ENCODE results near the gene TMEM121B. TPM values are rescaled to one million over a fixed set of nuclear protein-coding genes. Genes with fewer than 3 reads are reported as not detected.

Gene TMEM121B
- total RNA-seq, 1 experiment from 2014 or later = 0.05 TPM

DNA sequence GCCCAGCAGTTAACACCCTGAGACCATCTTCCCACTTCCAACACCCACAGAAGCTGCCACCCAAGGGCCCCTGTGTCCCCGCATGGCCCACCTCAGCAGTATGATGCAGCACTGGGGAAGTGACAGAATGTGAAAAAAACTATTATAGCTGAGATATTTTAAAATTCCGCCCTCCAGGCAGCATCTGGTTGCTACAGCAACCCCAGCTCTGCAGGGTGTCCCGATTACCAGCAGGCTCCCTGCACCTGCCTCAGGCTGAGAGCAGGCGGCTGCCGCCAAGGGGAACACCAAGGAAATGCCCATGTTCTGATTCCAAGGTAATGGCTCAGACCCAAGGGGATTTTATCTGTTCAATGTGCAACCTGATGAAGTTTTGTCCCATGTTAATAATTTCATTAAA lies 10.5 kb upstream of the TMEM121B start:
- no peaks in the 10 kb centered on the region for H3K36me3 ChIP-seq
- no peak for DNase-seq (ENCODE audit: low read depth in 1 of 2, low spot score in 2 of 2)
- H3K4me3 ChIP-seq = no peak overlapping the region
- H3K4me1 ChIP-seq (replicated peaks) = no peaks in the 10 kb centered on the region
- H3K27ac ChIP-seq = no peak overlapping the region
- no peaks in the 10 kb centered on the region for H3K9me3 ChIP-seq (replicated peaks)
- no peaks in the 10 kb centered on the region; the same call in 1 of the 2 replicates for H3K27me3 ChIP-seq (replicated peaks)

DNA sequence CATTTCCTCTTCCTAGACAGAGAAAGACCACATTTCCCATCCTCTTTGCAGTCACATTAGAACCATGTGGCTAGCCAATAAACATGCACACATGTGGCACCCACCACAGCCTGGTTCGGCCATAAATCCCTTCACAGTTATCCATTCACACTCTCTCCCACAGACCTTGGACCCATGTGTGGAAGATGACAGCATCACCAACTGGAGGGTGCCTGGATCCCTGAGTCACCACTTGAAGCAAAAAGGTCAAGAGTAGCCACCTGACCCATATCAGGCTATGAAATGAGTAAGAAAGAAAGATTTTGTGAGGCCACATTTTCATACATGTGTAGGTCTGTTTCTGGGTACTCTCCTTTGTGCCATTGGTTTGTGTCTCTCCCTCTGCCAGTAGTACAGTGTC lies 9.0 kb upstream of the TMEM121B start:
- no peak overlapping the region for H3K4me3 ChIP-seq
- no peaks in the 10 kb centered on the region for H3K4me1 ChIP-seq (replicated peaks)
- no peak overlapping the region for H3K27ac ChIP-seq
- no peak for DNase-seq (ENCODE audit: low read depth in 1 of 2, low spot score in 2 of 2)
- H3K27me3 ChIP-seq (replicated peaks) = no peaks in the 10 kb centered on the region; the same call in 1 of the 2 replicates
- no peaks in the 10 kb centered on the region for H3K9me3 ChIP-seq (replicated peaks)
- no peaks in the 10 kb centered on the region for H3K36me3 ChIP-seq

DNA sequence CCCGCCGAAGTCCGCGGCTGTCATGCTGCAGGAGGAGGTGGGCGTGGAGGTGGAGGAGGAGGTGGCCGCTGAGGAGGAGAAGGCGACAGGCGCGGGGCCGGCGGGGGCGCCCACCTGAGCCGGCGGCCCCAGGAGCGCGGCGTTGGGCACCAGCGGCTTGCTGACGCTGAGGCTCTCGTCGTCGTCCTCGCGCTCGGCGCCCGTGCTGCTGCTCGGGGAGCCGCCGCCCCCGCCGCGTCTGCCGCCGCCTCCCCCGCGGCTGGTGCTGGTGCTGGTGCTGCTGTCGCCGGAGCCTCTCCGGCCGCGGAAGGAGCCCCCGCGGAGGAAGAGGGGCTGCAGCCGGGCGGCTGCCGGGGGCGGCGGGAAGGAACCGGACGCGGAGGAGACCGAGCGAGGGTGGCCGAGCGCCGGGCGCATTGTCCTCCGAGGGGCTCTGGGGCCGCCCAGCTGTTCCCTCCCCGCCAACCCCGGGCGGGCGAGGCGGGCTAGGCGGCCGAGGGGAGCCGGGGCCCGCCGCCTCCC lies 388 bp downstream of the TMEM121B start:
- DNase-seq (ENCODE audit: low read depth in 1 of 2, low spot score in 2 of 2) = no peak
- peaks cover 15% of the 10 kb centered on the region for H3K4me1 ChIP-seq (replicated peaks)
- no peaks in the 10 kb centered on the region for H3K36me3 ChIP-seq
- peaks cover 41% of the 10 kb centered on the region for H3K27me3 ChIP-seq (replicated peaks)
- H3K27ac ChIP-seq = no peak overlapping the region
- peak overlapping the region; percentile 35 for H3K4me3 ChIP-seq
- H3K9me3 ChIP-seq (replicated peaks) = 0 out of 2 replicates have a peak, but pooled peaks cover 2% of the 10 kb centered on the region

GRCh38 chr22:17120281-17120680 lies 879 bp downstream of the TMEM121B start:
- no peak for DNase-seq (ENCODE audit: low read depth in 1 of 2, low spot score in 2 of 2)
- peaks cover 41% of the 10 kb centered on the region for H3K27me3 ChIP-seq (replicated peaks)
- 0 out of 2 replicates have a peak, but pooled peaks cover 2% of the 10 kb centered on the region for H3K9me3 ChIP-seq (replicated peaks)
- no peak overlapping the region for H3K27ac ChIP-seq
- H3K4me1 ChIP-seq (replicated peaks) = peaks cover 15% of the 10 kb centered on the region
- H3K4me3 ChIP-seq = 0 out of 2 replicates have a peak overlapping the region, but pooled peaks have one; percentile 35
- no peaks in the 10 kb centered on the region for H3K36me3 ChIP-seq

GRCh38 chr22:17119481-17120202 lies 1.5 kb downstream of the TMEM121B start:
- Histone ChIP-seq H3K4me3 (no peak overlapping the region), H3K4me1 (replicated peaks) (peaks cover 15% of the 10 kb centered on the region), H3K27ac (no peak overlapping the region), H3K36me3 (no peaks in the 10 kb centered on the region), H3K27me3 (replicated peaks) (peaks cover 39% of the 10 kb centered on the region), H3K9me3 (replicated peaks) (0 out of 2 replicates have a peak, but pooled peaks cover 2% of the 10 kb centered on the region)
- DNase-seq (ENCODE audit: low read depth in 1 of 2, low spot score in 2 of 2) = no peak

- Histone ChIP-seq H3K36me3 (no peaks in the 10 kb centered on the region), H3K27ac (no peak overlapping the region), H3K4me3 (no peak overlapping the region), H3K4me1 (replicated peaks) (peaks cover 15% of the 10 kb centered on the region), H3K9me3 (replicated peaks) (0 out of 2 replicates have a peak, but pooled peaks cover 2% of the 10 kb centered on the region), H3K27me3 (replicated peaks) (peaks cover 28% of the 10 kb centered on the region)
- DNase-seq (ENCODE audit: low read depth in 1 of 2, low spot score in 2 of 2) = no peak
Observed at GRCh38 chr22:17118342-17118741, 2.8 kb downstream of the TMEM121B start.

- H3K27me3 ChIP-seq (replicated peaks) = peaks cover 27% of the 10 kb centered on the region
- no peak overlapping the region for H3K4me3 ChIP-seq
- H3K27ac ChIP-seq = no peak overlapping the region
- no peak for DNase-seq (ENCODE audit: low read depth in 1 of 2, low spot score in 2 of 2)
- no peaks in the 10 kb centered on the region for H3K36me3 ChIP-seq
- 0 out of 2 replicates have a peak, but pooled peaks cover 2% of the 10 kb centered on the region for H3K9me3 ChIP-seq (replicated peaks)
- H3K4me1 ChIP-seq (replicated peaks) = peaks cover 15% of the 10 kb centered on the region
Observed at GRCh38 chr22:17117890-17118289, 3.3 kb downstream of the TMEM121B start.

DNA sequence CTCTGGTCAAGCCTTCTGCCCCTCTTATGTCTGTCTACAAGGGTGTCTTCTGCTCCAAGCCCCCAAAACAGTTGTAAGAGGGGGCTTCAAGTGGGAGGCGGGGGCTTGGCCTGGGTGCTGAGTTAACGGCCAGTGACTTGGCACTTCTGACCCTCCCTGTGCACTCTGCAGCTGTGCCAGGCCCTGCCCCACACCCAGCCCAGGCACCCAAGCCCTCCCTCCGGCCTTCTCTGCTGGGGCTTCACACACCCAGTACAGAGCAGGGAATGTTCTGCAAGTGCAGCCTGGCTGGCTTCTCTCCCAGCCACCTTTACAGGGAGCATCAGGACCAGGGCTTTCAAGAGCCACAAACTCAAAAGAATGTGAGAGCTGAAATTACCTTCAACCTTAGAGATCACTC lies 3.8 kb downstream of the TMEM121B start:
- no peak for DNase-seq (ENCODE audit: low read depth in 1 of 2, low spot score in 2 of 2)

DNA sequence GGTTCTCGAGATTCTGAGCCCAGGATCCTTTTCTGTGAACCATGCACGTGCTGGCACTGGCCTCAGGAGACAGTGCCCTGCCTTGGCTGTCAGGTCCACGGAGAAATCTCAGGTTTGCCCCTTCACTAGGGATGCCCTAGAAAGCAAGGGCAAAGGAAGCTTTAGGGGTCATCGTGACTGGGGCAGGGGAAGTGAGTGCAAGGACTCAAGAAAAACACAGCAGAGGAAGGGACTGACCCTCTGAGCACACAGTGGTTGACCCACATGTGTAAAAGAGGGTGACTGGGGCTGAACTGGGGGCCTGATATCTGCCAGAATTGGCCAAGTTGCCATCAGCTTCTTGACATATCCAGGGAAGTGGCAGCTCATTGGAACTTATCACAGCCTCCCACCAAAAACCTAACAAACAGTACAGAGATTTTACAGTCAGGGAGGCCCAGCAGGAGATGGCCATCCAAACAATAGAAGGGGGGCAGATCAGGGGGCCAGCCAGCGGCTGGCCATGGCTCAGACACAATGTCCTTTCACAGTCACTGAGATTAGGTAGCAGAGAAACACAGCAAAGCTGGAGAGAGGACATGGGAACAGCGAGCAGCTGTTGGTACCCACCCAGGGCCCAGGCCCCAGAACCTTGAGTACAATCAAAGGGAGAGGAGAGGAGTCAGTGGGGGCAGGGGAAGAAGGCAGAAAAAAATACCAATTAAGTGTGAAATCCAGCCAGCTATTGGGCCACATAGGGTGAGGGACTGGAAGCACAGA lies 4.4 kb downstream of the TMEM121B start:
- no peaks in the 10 kb centered on the region for H3K36me3 ChIP-seq
- no peak for DNase-seq (ENCODE audit: low read depth in 1 of 2, low spot score in 2 of 2)

More for the DNA sequence above, 3.8 kb downstream of the TMEM121B start:
- no peaks in the 10 kb centered on the region for H3K36me3 ChIP-seq
- no peak overlapping the region for H3K27ac ChIP-seq
- H3K4me3 ChIP-seq = no peak overlapping the region
- peaks cover 22% of the 10 kb centered on the region for H3K27me3 ChIP-seq (replicated peaks)
- H3K4me1 ChIP-seq (replicated peaks) = peaks cover 15% of the 10 kb centered on the region
- H3K9me3 ChIP-seq (replicated peaks) = 0 out of 2 replicates have a peak, but pooled peaks cover 2% of the 10 kb centered on the region

GRCh38 chr22:17115945-17116565 lies 5.1 kb downstream of the TMEM121B start:
- no peaks in the 10 kb centered on the region for H3K36me3 ChIP-seq
- no peak overlapping the region for H3K27ac ChIP-seq
- DNase-seq (ENCODE audit: low read depth in 1 of 2, low spot score in 2 of 2) = no peak
- H3K4me1 ChIP-seq (replicated peaks) = peaks cover 12% of the 10 kb centered on the region
- no peak overlapping the region for H3K4me3 ChIP-seq
- 0 out of 2 replicates have a peak, but pooled peaks cover 2% of the 10 kb centered on the region for H3K9me3 ChIP-seq (replicated peaks)
- peaks cover 10% of the 10 kb centered on the region for H3K27me3 ChIP-seq (replicated peaks)

More for the DNA sequence above, 4.4 kb downstream of the TMEM121B start:
- no peak overlapping the region for H3K27ac ChIP-seq
- no peak overlapping the region for H3K4me3 ChIP-seq
- peaks cover 15% of the 10 kb centered on the region for H3K4me1 ChIP-seq (replicated peaks)
- 0 out of 2 replicates have a peak, but pooled peaks cover 2% of the 10 kb centered on the region for H3K9me3 ChIP-seq (replicated peaks)
- H3K27me3 ChIP-seq (replicated peaks) = peaks cover 15% of the 10 kb centered on the region

DNA sequence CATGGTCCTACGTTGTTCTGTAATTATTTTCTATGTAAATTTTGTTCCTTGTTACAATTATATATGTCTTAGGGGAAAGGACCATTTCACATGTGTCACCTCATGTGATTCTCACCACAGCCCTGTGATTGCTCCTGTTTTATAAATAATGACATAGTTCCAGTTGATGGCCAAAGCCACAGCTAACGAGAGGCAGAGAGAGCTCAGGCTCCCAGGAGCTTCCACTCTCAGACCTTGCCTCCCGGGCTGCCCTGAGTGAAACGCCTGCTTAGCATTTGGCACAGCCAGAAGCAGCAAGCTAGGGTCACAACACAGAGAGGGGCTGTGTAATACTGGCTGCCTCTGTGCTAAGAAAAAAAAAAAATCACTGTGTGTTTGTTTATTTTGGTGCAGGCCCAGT lies 5.9 kb downstream of the TMEM121B start:
- 0 out of 2 replicates have a peak, but pooled peaks cover 2% of the 10 kb centered on the region for H3K9me3 ChIP-seq (replicated peaks)
- H3K4me3 ChIP-seq = no peak overlapping the region
- peaks cover 4% of the 10 kb centered on the region; the same call in 1 of the 2 replicates for H3K27me3 ChIP-seq (replicated peaks)
- no peak for DNase-seq (ENCODE audit: low read depth in 1 of 2, low spot score in 2 of 2)
- no peaks in the 10 kb centered on the region for H3K36me3 ChIP-seq
- no peak overlapping the region for H3K27ac ChIP-seq
- peaks cover 4% of the 10 kb centered on the region for H3K4me1 ChIP-seq (replicated peaks)

DNA sequence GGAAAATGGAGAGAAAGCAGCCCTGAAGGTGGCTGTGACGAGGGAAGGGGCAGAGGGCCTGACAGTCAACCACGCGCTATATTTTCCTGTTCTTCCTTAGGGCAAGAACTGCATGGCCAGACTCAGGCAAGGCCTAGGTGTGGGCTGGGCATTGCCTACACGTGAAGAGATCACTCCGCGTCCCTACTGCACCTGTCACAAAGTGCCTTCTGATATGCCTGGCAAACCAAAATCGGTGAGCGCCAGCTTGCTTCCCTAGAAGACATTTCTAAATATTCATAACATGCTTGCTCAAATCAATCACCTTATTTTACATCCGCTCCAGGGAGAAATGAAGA lies 6.3 kb downstream of the TMEM121B start:
- H3K27ac ChIP-seq = no peak overlapping the region
- peaks cover 3% of the 10 kb centered on the region for H3K36me3 ChIP-seq
- no peak overlapping the region for H3K4me3 ChIP-seq
- peaks cover 2% of the 10 kb centered on the region; the same call in 1 of the 2 replicates for H3K27me3 ChIP-seq (replicated peaks)
- H3K4me1 ChIP-seq (replicated peaks) = no peaks in the 10 kb centered on the region; the same call in 1 of the 2 replicates
- no peak for DNase-seq (ENCODE audit: low read depth in 1 of 2, low spot score in 2 of 2)
- 0 out of 2 replicates have a peak, but pooled peaks cover 2% of the 10 kb centered on the region for H3K9me3 ChIP-seq (replicated peaks)

- Histone ChIP-seq H3K27ac (no peak overlapping the region), H3K4me1 (replicated peaks) (no peaks in the 10 kb centered on the region), H3K36me3 (peaks cover 8% of the 10 kb centered on the region), H3K27me3 (replicated peaks) (no peaks in the 10 kb centered on the region; the same call in 1 of the 2 replicates), H3K4me3 (no peak overlapping the region), H3K9me3 (replicated peaks) (no peaks in the 10 kb centered on the region)
- DNase-seq (ENCODE audit: low read depth in 1 of 2, low spot score in 2 of 2) = no peak
Observed at GRCh38 chr22:17114173-17114897, 6.8 kb downstream of the TMEM121B start.
